Activated T-helper 1 cell treated with Interleukin-2 at 50 U/mL for 16 hours (primary cell): ENCODE measurements around the gene STK39.
"Not testable (repeated sequence)": the region's sequence is repeated elsewhere in the genome, so short reads cannot be mapped to it uniquely, and the experiment has no call there.

Source experiments
- DNase-seq: peaks from one replicate; pipeline ENCODE4 v3.0.0-alpha.2; 2020; ENCODE audit warnings: low read depth

STK39 gene

GRCh38 chr2:168084288-168084687, 163.1 kb downstream of the STK39 start:
- DNase-seq = no peak

GRCh38 chr2:168081452-168081851, 165.9 kb downstream of the STK39 start:
- DNase-seq = not testable (repeated sequence)

GRCh38 chr2:168079236-168079635, 168.2 kb downstream of the STK39 start:
- no peak for DNase-seq

GRCh38 chr2:168076731-168077130, 170.7 kb downstream of the STK39 start:
- no peak for DNase-seq

GRCh38 chr2:168075446-168075845, 171.9 kb downstream of the STK39 start:
- DNase-seq = no peak

- no peak for DNase-seq
Measured at GRCh38 chr2:168072626-168073303, 174.6 kb downstream of the STK39 start.

- no peak for DNase-seq
Measured at GRCh38 chr2:168064011-168064998, 183.1 kb downstream of the STK39 start.

GRCh38 chr2:168062936-168063335, 184.5 kb downstream of the STK39 start:
- DNase-seq = no peak

- DNase-seq = no peak
Measured at GRCh38 chr2:168062054-168062453, 185.3 kb downstream of the STK39 start.

- DNase-seq = no peak
Measured at GRCh38 chr2:168060986-168061750, 186.2 kb downstream of the STK39 start.

- no peak for DNase-seq
Measured at GRCh38 chr2:168059758-168060157, 187.6 kb downstream of the STK39 start.

GRCh38 chr2:168058675-168059074, 188.7 kb downstream of the STK39 start:
- DNase-seq = no peak

- no peak for DNase-seq
Measured at GRCh38 chr2:168056242-168056787, 191.1 kb downstream of the STK39 start.

GRCh38 chr2:168054657-168055056, 192.7 kb downstream of the STK39 start:
- no peak for DNase-seq

GRCh38 chr2:168053676-168054075, 193.7 kb downstream of the STK39 start:
- DNase-seq = no peak

- no peak for DNase-seq
Measured at GRCh38 chr2:168052773-168053172, 194.6 kb downstream of the STK39 start.

GRCh38 chr2:168050377-168050776, 197.0 kb downstream of the STK39 start:
- no peak for DNase-seq

GRCh38 chr2:168049609-168050008, 197.8 kb downstream of the STK39 start:
- no peak for DNase-seq

- DNase-seq = no peak
Measured at GRCh38 chr2:168047091-168047690, 200.2 kb downstream of the STK39 start.

- DNase-seq = no peak
Measured at GRCh38 chr2:168044579-168044978, 202.8 kb downstream of the STK39 start.

- DNase-seq = no peak
Measured at GRCh38 chr2:168044176-168044575, 203.2 kb downstream of the STK39 start.
